ENCODE measurements around the gene KRT85. TPM values are rescaled to one million over a fixed set of nuclear protein-coding genes. Genes with fewer than 3 reads are reported as not detected.

KRT85 gene
- total RNA-seq, 1 donor from 2014 or later, result not detected

DNA sequence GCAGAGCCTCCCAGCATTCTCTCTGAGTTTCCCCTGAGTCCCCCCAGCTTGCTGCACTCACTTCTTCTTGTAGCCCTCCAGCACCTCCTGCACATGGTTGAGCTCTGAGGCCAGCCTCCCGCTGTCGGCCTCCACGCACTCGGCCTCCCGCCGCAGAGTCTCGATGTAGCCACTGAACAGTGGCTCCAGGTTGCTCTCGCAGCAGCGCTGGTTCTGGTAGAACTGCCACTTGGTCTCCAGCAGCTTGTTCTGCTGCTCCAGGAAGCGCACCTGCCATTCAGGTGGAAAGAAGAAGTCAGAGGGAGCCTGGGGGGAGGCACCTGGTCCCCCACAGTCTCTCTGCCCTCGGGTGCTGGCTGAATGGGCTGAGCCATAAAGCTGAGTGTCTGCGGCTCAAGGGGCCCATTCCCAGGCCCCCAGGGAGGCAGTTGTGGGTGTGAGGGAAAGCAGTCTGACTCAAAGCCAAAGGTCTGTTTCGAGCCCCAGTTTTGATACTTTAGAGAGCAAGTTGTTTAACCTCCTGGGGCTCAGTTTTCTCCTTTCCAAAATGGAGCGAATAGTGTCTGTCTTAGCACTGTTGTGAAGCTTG lies 2.3 kb downstream of the KRT85 start:
- Histone ChIP-seq H3K4me1 (ENCODE audit: insufficient read depth, low read length) (peaks cover 6% of the 10 kb centered on the region), H3K27ac (ENCODE audit: low read depth, low read length) (no peak overlapping the region), H3K4me3 (ENCODE audit: insufficient read depth, low read depth, low read length) (no peak overlapping the region), H3K4me2 (ENCODE audit: low read length) (no peak overlapping the region), H3K9me3 (ENCODE audit: insufficient read depth, low read depth, low read length) (no peaks in the 10 kb centered on the region), H3K27me3 (ENCODE audit: insufficient read depth, low read length) (peaks cover 15% of the 10 kb centered on the region), H4K20me1 (ENCODE audit: insufficient read depth, low read length) (no peaks in the 10 kb centered on the region), H3K36me3 (ENCODE audit: insufficient read depth, low read length) (no peaks in the 10 kb centered on the region), H3K9ac (ENCODE audit: low read length) (no peak overlapping the region), H2AFZ (ENCODE audit: low read depth, low read length) (no peak overlapping the region), H3K79me2 (ENCODE audit: insufficient read depth, low read length) (no peaks in the 10 kb centered on the region)
- Mint-ChIP-seq H3K9me3 (ENCODE audit: unreplicated experiment) (peaks cover 7% of the 10 kb centered on the region), H3K36me3 (ENCODE audit: low read depth, unreplicated experiment) (no peaks in the 10 kb centered on the region), H3K4me1 (ENCODE audit: low read depth, unreplicated experiment) (no peaks in the 10 kb centered on the region), H3K27ac (ENCODE audit: unreplicated experiment) (no peak overlapping the region), H3K27me3 (ENCODE audit: low read depth, unreplicated experiment) (peaks cover 64% of the 10 kb centered on the region), H3K4me3 (ENCODE audit: unreplicated experiment) (no peak overlapping the region)
- FAIRE-seq (no peak), DNase-seq (ENCODE audit: low read depth) (no peak)
- TF ChIP-seq EZH2 (IDR thresholded peaks at IDR 0.05; ENCODE audit: insufficient read depth, low read length), result no peak
- TF ChIP-seq, protein P1, sequence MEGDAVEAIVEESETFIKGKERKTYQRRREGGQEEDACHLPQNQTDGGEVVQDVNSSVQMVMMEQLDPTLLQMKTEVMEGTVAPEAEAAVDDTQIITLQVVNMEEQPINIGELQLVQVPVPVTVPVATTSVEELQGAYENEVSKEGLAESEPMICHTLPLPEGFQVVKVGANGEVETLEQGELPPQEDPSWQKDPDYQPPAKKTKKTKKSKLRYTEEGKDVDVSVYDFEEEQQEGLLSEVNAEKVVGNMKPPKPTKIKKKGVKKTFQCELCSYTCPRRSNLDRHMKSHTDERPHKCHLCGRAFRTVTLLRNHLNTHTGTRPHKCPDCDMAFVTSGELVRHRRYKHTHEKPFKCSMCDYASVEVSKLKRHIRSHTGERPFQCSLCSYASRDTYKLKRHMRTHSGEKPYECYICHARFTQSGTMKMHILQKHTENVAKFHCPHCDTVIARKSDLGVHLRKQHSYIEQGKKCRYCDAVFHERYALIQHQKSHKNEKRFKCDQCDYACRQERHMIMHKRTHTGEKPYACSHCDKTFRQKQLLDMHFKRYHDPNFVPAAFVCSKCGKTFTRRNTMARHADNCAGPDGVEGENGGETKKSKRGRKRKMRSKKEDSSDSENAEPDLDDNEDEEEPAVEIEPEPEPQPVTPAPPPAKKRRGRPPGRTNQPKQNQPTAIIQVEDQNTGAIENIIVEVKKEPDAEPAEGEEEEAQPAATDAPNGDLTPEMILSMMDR (IDR thresholded peaks at IDR 0.05; ENCODE audit: insufficient read depth, low read depth, low read length), result no peak

GRCh38 chr12:52364061-52364460 lies 3.2 kb downstream of the KRT85 start:
- Histone ChIP-seq H3K4me3 (ENCODE audit: insufficient read depth, low read depth, low read length) (no peak overlapping the region), H3K27me3 (ENCODE audit: insufficient read depth, low read length) (peaks cover 18% of the 10 kb centered on the region), H3K9me3 (ENCODE audit: insufficient read depth, low read depth, low read length) (no peaks in the 10 kb centered on the region), H3K4me2 (ENCODE audit: low read length) (no peak overlapping the region), H3K79me2 (ENCODE audit: insufficient read depth, low read length) (no peaks in the 10 kb centered on the region), H3K27ac (ENCODE audit: low read depth, low read length) (no peak overlapping the region), H3K9ac (ENCODE audit: low read length) (no peak overlapping the region), H4K20me1 (ENCODE audit: insufficient read depth, low read length) (no peaks in the 10 kb centered on the region), H3K4me1 (ENCODE audit: insufficient read depth, low read length) (peaks cover 1% of the 10 kb centered on the region), H2AFZ (ENCODE audit: low read depth, low read length) (no peak overlapping the region), H3K36me3 (ENCODE audit: insufficient read depth, low read length) (no peaks in the 10 kb centered on the region)
- Mint-ChIP-seq H3K4me3 (ENCODE audit: unreplicated experiment) (no peak overlapping the region), H3K27me3 (ENCODE audit: low read depth, unreplicated experiment) (peaks cover 67% of the 10 kb centered on the region), H3K27ac (ENCODE audit: unreplicated experiment) (no peak overlapping the region), H3K4me1 (ENCODE audit: low read depth, unreplicated experiment) (no peaks in the 10 kb centered on the region), H3K36me3 (ENCODE audit: low read depth, unreplicated experiment) (no peaks in the 10 kb centered on the region), H3K9me3 (ENCODE audit: unreplicated experiment) (peaks cover 7% of the 10 kb centered on the region)
- FAIRE-seq, result no peak
- DNase-seq (ENCODE audit: low read depth), result no peak
- no peak for TF ChIP-seq EZH2 (IDR thresholded peaks at IDR 0.05; ENCODE audit: insufficient read depth, low read length)
- TF ChIP-seq, protein P1 (IDR thresholded peaks at IDR 0.05; ENCODE audit: insufficient read depth, low read depth, low read length), result no peak

DNA sequence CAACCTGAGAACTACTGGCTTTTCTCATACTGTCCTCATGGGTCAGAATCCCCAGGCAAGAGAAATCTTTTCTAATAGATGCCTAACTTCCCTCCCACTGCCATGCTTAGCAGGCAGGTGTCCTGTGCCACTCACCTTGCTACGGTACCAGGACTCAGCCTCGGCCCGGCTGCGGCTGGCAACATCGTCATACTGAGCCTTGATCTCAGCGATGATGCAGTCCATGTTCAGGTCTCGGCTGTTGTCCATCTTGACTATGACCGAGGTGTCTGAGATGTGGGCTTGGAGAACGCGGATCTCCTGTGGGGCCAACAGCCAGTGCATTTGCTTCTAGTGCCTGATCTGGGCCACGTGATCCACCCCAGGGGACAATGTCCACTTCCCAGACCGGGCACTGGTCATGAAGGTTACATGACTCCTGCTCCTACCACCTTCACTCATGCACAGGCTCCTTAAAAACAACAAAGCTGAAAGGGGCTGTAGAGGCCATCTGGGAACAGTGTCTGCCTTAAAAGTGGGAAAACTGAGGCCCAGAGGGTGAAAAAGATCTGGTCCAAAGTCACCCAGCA lies 4.1 kb downstream of the KRT85 start:
- no peak overlapping the region for H3K4me3 ChIP-seq (ENCODE audit: insufficient read depth, low read depth, low read length)
- DNase-seq (ENCODE audit: low read depth) (no peak), FAIRE-seq (no peak)
- no peak overlapping the region for H3K9ac ChIP-seq (ENCODE audit: low read length)
- no peak overlapping the region for H2AFZ ChIP-seq (ENCODE audit: low read depth, low read length)
- H3K27ac ChIP-seq (ENCODE audit: low read depth, low read length), result no peak overlapping the region
- Mint-ChIP-seq H3K36me3 (ENCODE audit: low read depth, unreplicated experiment) (no peaks in the 10 kb centered on the region), H3K9me3 (ENCODE audit: unreplicated experiment) (peaks cover 5% of the 10 kb centered on the region), H3K27ac (ENCODE audit: unreplicated experiment) (no peak overlapping the region), H3K27me3 (ENCODE audit: low read depth, unreplicated experiment) (peaks cover 64% of the 10 kb centered on the region), H3K4me1 (ENCODE audit: low read depth, unreplicated experiment) (no peaks in the 10 kb centered on the region), H3K4me3 (ENCODE audit: unreplicated experiment) (no peak overlapping the region)
- TF ChIP-seq, protein P1 (IDR thresholded peaks at IDR 0.05; ENCODE audit: insufficient read depth, low read depth, low read length), result no peak
- TF ChIP-seq EZH2 (IDR thresholded peaks at IDR 0.05; ENCODE audit: insufficient read depth, low read length), result no peak
- no peaks in the 10 kb centered on the region for H3K79me2 ChIP-seq (ENCODE audit: insufficient read depth, low read length)
- peaks cover 16% of the 10 kb centered on the region for H3K27me3 ChIP-seq (ENCODE audit: insufficient read depth, low read length)
- H3K4me2 ChIP-seq (ENCODE audit: low read length), result no peak overlapping the region
- no peaks in the 10 kb centered on the region for H4K20me1 ChIP-seq (ENCODE audit: insufficient read depth, low read length)
- no peaks in the 10 kb centered on the region for H3K4me1 ChIP-seq (ENCODE audit: insufficient read depth, low read length)
- no peaks in the 10 kb centered on the region for H3K9me3 ChIP-seq (ENCODE audit: insufficient read depth, low read depth, low read length)
- no peaks in the 10 kb centered on the region for H3K36me3 ChIP-seq (ENCODE audit: insufficient read depth, low read length)

Measured in astrocyte (in vitro differentiated cells and primary cell).